WTC11 (cell line): ENCODE measurements around the gene SLC4A8. TPM values are rescaled to one million over a fixed set of nuclear protein-coding genes. Genes with fewer than 3 reads are reported as not detected.

Source experiments
- ATAC-seq: fragments of 200-7000 bp; cut with Tn5 transposase; 2 replicates; pipeline ENCODE4 v1.10.0; 2021; ENCODE audit warnings: mild to moderate bottlenecking, moderate library complexity
- CTCF ChIA-PET: fragments of 300-600 bp; sonication (Branson Sonifier 250); formaldehyde crosslinking; loops from one replicate; lab custom pipeline; 2021; ENCODE audit warnings: antibody characterized with exemption; lab: Charles Lee
- POLR2A ChIA-PET: fragments of 350-600 bp; sonication (Branson Sonifier 250); formaldehyde crosslinking; loops from one replicate; lab custom pipeline; 2021; ENCODE audit warnings: antibody characterized with exemption; lab: Charles Lee
- DNase-seq: peaks from one replicate; pipeline ENCODE4 v3.0.0; 2021; ENCODE audit warnings: low spot score
- H3K27ac Mint-ChIP-seq: 2 replicates; pipeline ENCODE4 v1.8.0; 2021; ENCODE audit warnings: mixed read lengths
- H3K27me3 Mint-ChIP-seq: 2 replicates; pipeline ENCODE4 v1.8.0; 2021; ENCODE audit warnings: low read depth, mild to moderate bottlenecking, moderate library complexity, mixed read lengths
- H3K36me3 Mint-ChIP-seq: 2 replicates; pipeline ENCODE4 v1.8.0; 2021; ENCODE audit warnings: mixed read lengths
- H3K4me1 Mint-ChIP-seq: 2 replicates; pipeline ENCODE4 v1.8.0; 2022; ENCODE audit warnings: mixed read lengths
- H3K4me3 Mint-ChIP-seq: 2 replicates; pipeline ENCODE4 v1.8.0; 2021; ENCODE audit warnings: mild to moderate bottlenecking, moderate library complexity, mixed read lengths
- H3K9me3 Mint-ChIP-seq: 2 replicates; pipeline ENCODE4 v1.8.0; 2021; ENCODE audit warnings: mixed read lengths
- CBFB ChIP-seq: sonication (generic); formaldehyde crosslinking; IDR thresholded peaks from 2 replicates; pipeline ENCODE4 v1.8.1; 2022; ENCODE audit warnings: mild to moderate bottlenecking, low read depth, missing genetic modification reagents
- CREM ChIP-seq: sonication (generic); formaldehyde crosslinking; IDR thresholded peaks from 2 replicates; pipeline ENCODE4 v1.8.1; 2022; ENCODE audit warnings: mild to moderate bottlenecking, missing genetic modification reagents, moderate library complexity
- ELF4 ChIP-seq: sonication (generic); formaldehyde crosslinking; IDR thresholded peaks from 2 replicates; pipeline ENCODE4 v1.8.1; 2022; ENCODE audit warnings: low read depth, mild to moderate bottlenecking, moderate library complexity, missing genetic modification reagents
- ETV6 ChIP-seq: sonication (generic); formaldehyde crosslinking; IDR thresholded peaks from 2 replicates; pipeline ENCODE4 v1.8.1; 2022; ENCODE audit warnings: mild to moderate bottlenecking, missing genetic modification reagents
- GTF2I ChIP-seq: fragments of 250-450 bp; sonication (Bioruptor Pico); conservative IDR thresholded peaks from 2 replicates; pipeline ENCODE4 v1.4.0; 2021; ENCODE audit warnings: mild to moderate bottlenecking
- IRF2 ChIP-seq: sonication (generic); formaldehyde crosslinking; IDR thresholded peaks from 2 replicates; pipeline ENCODE4 v1.8.0; 2022; ENCODE audit warnings: low read depth, missing genetic modification reagents, borderline replicate concordance
- JAZF1 ChIP-seq: fragments of 250-450 bp; sonication (Bioruptor Pico); IDR thresholded peaks from 2 replicates; pipeline ENCODE4 v1.9.0; 2021; ENCODE audit warnings: moderate library complexity, mild to moderate bottlenecking, inconsistent platforms
- MYBL2 ChIP-seq: sonication (generic); formaldehyde crosslinking; IDR thresholded peaks from 2 replicates; pipeline ENCODE4 v1.8.1; 2023; ENCODE audit warnings: mild to moderate bottlenecking, moderate library complexity, missing genetic modification reagents
- NR2C2 ChIP-seq: sonication (generic); formaldehyde crosslinking; IDR thresholded peaks from 2 replicates; pipeline ENCODE4 v1.8.0; 2022; ENCODE audit warnings: mild to moderate bottlenecking, missing genetic modification reagents
- NR3C1 ChIP-seq: sonication (generic); formaldehyde crosslinking; conservative IDR thresholded peaks from 2 replicates; pipeline ENCODE4 v1.8.1; 2023; ENCODE audit warnings: low read depth, mild to moderate bottlenecking, missing genetic modification reagents
- PRRX2 ChIP-seq: fragments of 250-450 bp; sonication (Bioruptor Pico); IDR thresholded peaks from 2 replicates; pipeline ENCODE4 v1.8.0; 2021; ENCODE audit warnings: mild to moderate bottlenecking
- SMAD3 ChIP-seq: sonication (generic); formaldehyde crosslinking; IDR thresholded peaks from 2 replicates; pipeline ENCODE4 v1.8.0; 2022; ENCODE audit warnings: missing genetic modification reagents, mild to moderate bottlenecking, borderline replicate concordance
- SOX15 ChIP-seq: fragments of 250-450 bp; sonication (Bioruptor Pico); IDR thresholded peaks from 2 replicates; pipeline ENCODE4 v1.9.0; 2021; ENCODE audit warnings: mild to moderate bottlenecking
- TEAD4 ChIP-seq: sonication (generic); formaldehyde crosslinking; IDR thresholded peaks from 2 replicates; pipeline ENCODE4 v1.8.0; 2022; ENCODE audit warnings: mild to moderate bottlenecking, missing genetic modification reagents
- ZNF138 ChIP-seq: sonication (generic); formaldehyde crosslinking; conservative IDR thresholded peaks from 2 replicates; pipeline ENCODE4 v1.8.1; 2022; ENCODE audit warnings: mild to moderate bottlenecking, moderate library complexity, missing genetic modification reagents
- ZNF219 ChIP-seq: sonication (generic); formaldehyde crosslinking; IDR thresholded peaks from 2 replicates; pipeline ENCODE4 v1.8.0; 2023; ENCODE audit warnings: missing genetic modification reagents, mild to moderate bottlenecking, borderline replicate concordance
- ZNF416 ChIP-seq: fragments of 250-450 bp; sonication (Bioruptor Pico); IDR thresholded peaks from 2 replicates; pipeline ENCODE4 v1.9.0; 2021; ENCODE audit warnings: mild to moderate bottlenecking, inconsistent platforms
- ZNF671 ChIP-seq: fragments of 250-450 bp; sonication (Bioruptor Pico); IDR thresholded peaks from 2 replicates; pipeline ENCODE4 v1.8.0; 2021; ENCODE audit warnings: mild to moderate bottlenecking
- total RNA-seq: library from RNA; stranded (reverse); gene quantifications from 3 replicates; pipeline ENCODE4 v1.2.3, GENCODE V29; 2021
- TF ChIP-seq, protein P1 (sequence below): sonication (generic); formaldehyde crosslinking; IDR thresholded peaks from 2 replicates; pipeline ENCODE4 v1.8.1; 2022; ENCODE audit warnings: low read depth, missing genetic modification reagents, borderline replicate concordance
- TF ChIP-seq, protein P2 (sequence below): sonication (generic); formaldehyde crosslinking; IDR thresholded peaks from 2 replicates; pipeline ENCODE4 v1.8.1; 2023; ENCODE audit warnings: mild to moderate bottlenecking, missing genetic modification reagents, borderline replicate concordance
- TF ChIP-seq, protein P3 (sequence below): sonication (generic); formaldehyde crosslinking; IDR thresholded peaks from 2 replicates; pipeline ENCODE4 v1.8.0; 2022; ENCODE audit warnings: mild to moderate bottlenecking, missing genetic modification reagents
- TF ChIP-seq, protein P4 (sequence below): sonication (generic); formaldehyde crosslinking; conservative IDR thresholded peaks from 2 replicates; pipeline ENCODE4 v1.8.1; 2023; ENCODE audit warnings: mild to moderate bottlenecking, low read depth, missing genetic modification reagents, moderate library complexity
- TF ChIP-seq, protein P5 (sequence below): sonication (generic); formaldehyde crosslinking; IDR thresholded peaks from 2 replicates; pipeline ENCODE4 v1.8.1; 2023; ENCODE audit warnings: mild to moderate bottlenecking, missing genetic modification reagents, moderate library complexity
- TF ChIP-seq, protein P6 (sequence below): fragments of 250-450 bp; sonication (Bioruptor Pico); IDR thresholded peaks from 2 replicates; pipeline ENCODE4 v1.8.0; 2021; ENCODE audit warnings: mild to moderate bottlenecking

The SLC4A8 gene
- total RNA-seq, 1 experiment from 2014 or later, result 16.9 TPM

DNA sequence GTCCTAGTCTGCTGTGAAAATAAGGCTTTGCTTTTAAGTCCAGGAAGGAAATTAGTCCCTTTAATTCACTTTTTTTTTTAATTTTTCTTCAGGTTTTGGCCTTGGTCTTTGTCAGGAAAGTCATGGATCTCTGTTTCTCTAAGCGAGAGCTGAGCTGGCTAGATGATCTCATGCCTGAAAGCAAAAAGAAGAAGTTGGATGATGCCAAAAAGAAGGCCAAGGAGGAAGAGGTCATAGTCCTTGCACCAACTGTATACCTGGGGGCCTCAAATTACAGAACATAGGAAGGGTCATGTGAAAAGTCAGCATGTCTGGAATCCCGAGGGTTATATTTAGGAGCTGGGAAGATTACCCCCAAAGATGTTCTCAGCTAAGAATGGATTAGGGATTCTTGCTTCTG is 72.3 kb downstream of the SLC4A8 start:
- Mint-ChIP-seq H3K27me3 (no peaks in the 10 kb centered on the region), H3K27ac (no peak overlapping the region), H3K36me3 (no peaks in the 10 kb centered on the region), H3K4me3 (no peak overlapping the region), H3K4me1 (no peaks in the 10 kb centered on the region), H3K9me3 (no peaks in the 10 kb centered on the region)
- ChIA-PET CTCF (no interaction called here), POLR2A (no interaction called here)
- ATAC-seq (no peak), DNase-seq (no peak)
- TF ChIP-seq, protein P1, sequence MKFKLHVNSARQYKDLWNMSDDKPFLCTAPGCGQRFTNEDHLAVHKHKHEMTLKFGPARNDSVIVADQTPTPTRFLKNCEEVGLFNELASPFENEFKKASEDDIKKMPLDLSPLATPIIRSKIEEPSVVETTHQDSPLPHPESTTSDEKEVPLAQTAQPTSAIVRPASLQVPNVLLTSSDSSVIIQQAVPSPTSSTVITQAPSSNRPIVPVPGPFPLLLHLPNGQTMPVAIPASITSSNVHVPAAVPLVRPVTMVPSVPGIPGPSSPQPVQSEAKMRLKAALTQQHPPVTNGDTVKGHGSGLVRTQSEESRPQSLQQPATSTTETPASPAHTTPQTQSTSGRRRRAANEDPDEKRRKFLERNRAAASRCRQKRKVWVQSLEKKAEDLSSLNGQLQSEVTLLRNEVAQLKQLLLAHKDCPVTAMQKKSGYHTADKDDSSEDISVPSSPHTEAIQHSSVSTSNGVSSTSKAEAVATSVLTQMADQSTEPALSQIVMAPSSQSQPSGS (CRISPR knock-in tag), result no peak
- no peak for TF ChIP-seq PRRX2 (CRISPR knock-in tag)
- TF ChIP-seq, protein P2, sequence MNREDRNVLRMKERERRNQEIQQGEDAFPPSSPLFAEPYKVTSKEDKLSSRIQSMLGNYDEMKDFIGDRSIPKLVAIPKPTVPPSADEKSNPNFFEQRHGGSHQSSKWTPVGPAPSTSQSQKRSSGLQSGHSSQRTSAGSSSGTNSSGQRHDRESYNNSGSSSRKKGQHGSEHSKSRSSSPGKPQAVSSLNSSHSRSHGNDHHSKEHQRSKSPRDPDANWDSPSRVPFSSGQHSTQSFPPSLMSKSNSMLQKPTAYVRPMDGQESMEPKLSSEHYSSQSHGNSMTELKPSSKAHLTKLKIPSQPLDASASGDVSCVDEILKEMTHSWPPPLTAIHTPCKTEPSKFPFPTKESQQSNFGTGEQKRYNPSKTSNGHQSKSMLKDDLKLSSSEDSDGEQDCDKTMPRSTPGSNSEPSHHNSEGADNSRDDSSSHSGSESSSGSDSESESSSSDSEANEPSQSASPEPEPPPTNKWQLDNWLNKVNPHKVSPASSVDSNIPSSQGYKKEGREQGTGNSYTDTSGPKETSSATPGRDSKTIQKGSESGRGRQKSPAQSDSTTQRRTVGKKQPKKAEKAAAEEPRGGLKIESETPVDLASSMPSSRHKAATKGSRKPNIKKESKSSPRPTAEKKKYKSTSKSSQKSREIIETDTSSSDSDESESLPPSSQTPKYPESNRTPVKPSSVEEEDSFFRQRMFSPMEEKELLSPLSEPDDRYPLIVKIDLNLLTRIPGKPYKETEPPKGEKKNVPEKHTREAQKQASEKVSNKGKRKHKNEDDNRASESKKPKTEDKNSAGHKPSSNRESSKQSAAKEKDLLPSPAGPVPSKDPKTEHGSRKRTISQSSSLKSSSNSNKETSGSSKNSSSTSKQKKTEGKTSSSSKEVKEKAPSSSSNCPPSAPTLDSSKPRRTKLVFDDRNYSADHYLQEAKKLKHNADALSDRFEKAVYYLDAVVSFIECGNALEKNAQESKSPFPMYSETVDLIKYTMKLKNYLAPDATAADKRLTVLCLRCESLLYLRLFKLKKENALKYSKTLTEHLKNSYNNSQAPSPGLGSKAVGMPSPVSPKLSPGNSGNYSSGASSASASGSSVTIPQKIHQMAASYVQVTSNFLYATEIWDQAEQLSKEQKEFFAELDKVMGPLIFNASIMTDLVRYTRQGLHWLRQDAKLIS (CRISPR knock-in tag), result no peak
- no peak for TF ChIP-seq ZNF416 (CRISPR knock-in tag)
- no peak for TF ChIP-seq ELF4 (CRISPR knock-in tag)
- no peak for TF ChIP-seq ZNF219 (CRISPR knock-in tag)
- no peak for TF ChIP-seq TEAD4 (CRISPR knock-in tag)
- no peak for TF ChIP-seq SMAD3 (CRISPR knock-in tag)
- no peak for TF ChIP-seq NR2C2 (CRISPR knock-in tag)
- TF ChIP-seq CBFB (CRISPR knock-in tag), result no peak
- TF ChIP-seq, protein P3, sequence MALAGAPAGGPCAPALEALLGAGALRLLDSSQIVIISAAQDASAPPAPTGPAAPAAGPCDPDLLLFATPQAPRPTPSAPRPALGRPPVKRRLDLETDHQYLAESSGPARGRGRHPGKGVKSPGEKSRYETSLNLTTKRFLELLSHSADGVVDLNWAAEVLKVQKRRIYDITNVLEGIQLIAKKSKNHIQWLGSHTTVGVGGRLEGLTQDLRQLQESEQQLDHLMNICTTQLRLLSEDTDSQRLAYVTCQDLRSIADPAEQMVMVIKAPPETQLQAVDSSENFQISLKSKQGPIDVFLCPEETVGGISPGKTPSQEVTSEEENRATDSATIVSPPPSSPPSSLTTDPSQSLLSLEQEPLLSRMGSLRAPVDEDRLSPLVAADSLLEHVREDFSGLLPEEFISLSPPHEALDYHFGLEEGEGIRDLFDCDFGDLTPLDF (CRISPR knock-in tag), result no peak
- no peak for TF ChIP-seq JAZF1 (CRISPR knock-in tag)
- TF ChIP-seq, protein P4, sequence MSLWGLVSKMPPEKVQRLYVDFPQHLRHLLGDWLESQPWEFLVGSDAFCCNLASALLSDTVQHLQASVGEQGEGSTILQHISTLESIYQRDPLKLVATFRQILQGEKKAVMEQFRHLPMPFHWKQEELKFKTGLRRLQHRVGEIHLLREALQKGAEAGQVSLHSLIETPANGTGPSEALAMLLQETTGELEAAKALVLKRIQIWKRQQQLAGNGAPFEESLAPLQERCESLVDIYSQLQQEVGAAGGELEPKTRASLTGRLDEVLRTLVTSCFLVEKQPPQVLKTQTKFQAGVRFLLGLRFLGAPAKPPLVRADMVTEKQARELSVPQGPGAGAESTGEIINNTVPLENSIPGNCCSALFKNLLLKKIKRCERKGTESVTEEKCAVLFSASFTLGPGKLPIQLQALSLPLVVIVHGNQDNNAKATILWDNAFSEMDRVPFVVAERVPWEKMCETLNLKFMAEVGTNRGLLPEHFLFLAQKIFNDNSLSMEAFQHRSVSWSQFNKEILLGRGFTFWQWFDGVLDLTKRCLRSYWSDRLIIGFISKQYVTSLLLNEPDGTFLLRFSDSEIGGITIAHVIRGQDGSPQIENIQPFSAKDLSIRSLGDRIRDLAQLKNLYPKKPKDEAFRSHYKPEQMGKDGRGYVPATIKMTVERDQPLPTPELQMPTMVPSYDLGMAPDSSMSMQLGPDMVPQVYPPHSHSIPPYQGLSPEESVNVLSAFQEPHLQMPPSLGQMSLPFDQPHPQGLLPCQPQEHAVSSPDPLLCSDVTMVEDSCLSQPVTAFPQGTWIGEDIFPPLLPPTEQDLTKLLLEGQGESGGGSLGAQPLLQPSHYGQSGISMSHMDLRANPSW (CRISPR knock-in tag), result no peak
- TF ChIP-seq GTF2I (CRISPR knock-in tag), result no peak
- TF ChIP-seq ETV6, result no peak
- no peak for TF ChIP-seq ZNF138
- TF ChIP-seq, all 79 proteins: peak for 0

DNA sequence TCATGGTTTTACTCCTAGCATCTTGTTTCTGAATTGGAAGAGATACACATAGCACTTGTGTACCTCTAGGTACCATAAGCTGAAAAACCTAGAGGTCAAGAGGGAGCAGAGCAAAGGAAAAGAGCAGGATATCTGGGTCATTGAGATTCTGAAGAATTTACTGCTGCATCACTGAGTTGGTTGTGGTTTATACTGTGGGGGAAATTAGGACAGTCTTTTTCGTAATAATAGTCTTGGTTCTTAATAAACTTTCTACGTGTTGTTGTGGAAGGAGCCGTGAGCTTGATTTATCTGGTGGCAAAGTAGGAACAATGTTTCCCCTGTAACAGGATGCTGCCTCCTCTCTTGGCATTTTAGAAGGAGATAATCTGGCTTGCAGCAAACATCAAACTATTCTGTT is 80.2 kb downstream of the SLC4A8 start:
- no peaks in the 10 kb centered on the region for H3K36me3 Mint-ChIP-seq
- H3K27ac Mint-ChIP-seq, result no peak overlapping the region
- ATAC-seq (no peak), DNase-seq (no peak)
- H3K4me1 Mint-ChIP-seq, result no peaks in the 10 kb centered on the region
- no peak overlapping the region for H3K4me3 Mint-ChIP-seq
- no peaks in the 10 kb centered on the region for H3K9me3 Mint-ChIP-seq
- CTCF ChIA-PET, result interaction anchor here (0.8 to 1.5 kb wide), 3 partner anchors 13 to 83 kb away, joined by 3 to 4 read pairs (median 3); no protein-coding TSS in a partner anchor
- H3K27me3 Mint-ChIP-seq, result no peaks in the 10 kb centered on the region
- POLR2A ChIA-PET, result no interaction called here
- TF ChIP-seq, protein P5, sequence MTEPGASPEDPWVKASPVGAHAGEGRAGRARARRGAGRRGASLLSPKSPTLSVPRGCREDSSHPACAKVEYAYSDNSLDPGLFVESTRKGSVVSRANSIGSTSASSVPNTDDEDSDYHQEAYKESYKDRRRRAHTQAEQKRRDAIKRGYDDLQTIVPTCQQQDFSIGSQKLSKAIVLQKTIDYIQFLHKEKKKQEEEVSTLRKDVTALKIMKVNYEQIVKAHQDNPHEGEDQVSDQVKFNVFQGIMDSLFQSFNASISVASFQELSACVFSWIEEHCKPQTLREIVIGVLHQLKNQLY, result no peak
- TF ChIP-seq CBFB (CRISPR knock-in tag) (no peak), IRF2 (CRISPR knock-in tag) (no peak), ZNF671 (CRISPR knock-in tag) (no peak), MYBL2 (CRISPR knock-in tag) (no peak), SOX15 (no peak), NR3C1 (CRISPR knock-in tag) (no peak), CREM (no peak)
- TF ChIP-seq, protein P6, sequence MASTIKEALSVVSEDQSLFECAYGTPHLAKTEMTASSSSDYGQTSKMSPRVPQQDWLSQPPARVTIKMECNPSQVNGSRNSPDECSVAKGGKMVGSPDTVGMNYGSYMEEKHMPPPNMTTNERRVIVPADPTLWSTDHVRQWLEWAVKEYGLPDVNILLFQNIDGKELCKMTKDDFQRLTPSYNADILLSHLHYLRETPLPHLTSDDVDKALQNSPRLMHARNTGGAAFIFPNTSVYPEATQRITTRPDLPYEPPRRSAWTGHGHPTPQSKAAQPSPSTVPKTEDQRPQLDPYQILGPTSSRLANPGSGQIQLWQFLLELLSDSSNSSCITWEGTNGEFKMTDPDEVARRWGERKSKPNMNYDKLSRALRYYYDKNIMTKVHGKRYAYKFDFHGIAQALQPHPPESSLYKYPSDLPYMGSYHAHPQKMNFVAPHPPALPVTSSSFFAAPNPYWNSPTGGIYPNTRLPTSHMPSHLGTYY (CRISPR knock-in tag), result no peak
- TF ChIP-seq, protein P3 (CRISPR knock-in tag), result no peak
